ENCODE data around the gene SPINK4. TPM values are rescaled to one million over a fixed set of nuclear protein-coding genes. Genes with fewer than 3 reads are reported as not detected.

The SPINK4 gene
- total and polyA plus RNA-seq, 2 experiments from 2014 or later: not detected

DNA sequence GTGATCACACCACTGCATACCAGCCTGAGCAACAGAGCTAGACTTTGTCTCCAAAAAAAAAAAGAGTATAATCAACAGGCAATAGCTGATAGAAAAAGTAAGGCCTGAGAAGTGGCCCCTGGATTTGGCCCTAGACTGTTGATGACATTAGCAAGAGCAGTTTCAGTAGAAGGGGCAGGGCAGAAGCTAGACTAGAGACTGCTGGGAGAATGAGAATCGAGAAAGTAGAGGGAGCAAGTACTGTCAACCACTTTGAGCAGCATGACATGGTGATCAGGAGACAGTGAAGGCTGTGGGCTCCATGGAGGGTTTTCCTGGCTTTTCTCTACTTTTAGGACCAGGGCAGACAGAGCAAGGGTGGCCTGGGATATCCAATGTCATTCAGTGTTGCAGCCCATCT lies 37.9 kb upstream of the SPINK4 start:
- H3K79me2 ChIP-seq: no peaks in the 10 kb centered on the region
- no peak overlapping the region for H2AFZ ChIP-seq
- H3K4me3 ChIP-seq: no peak overlapping the region
- 94% methylated on average over 1 of the region's 1 CpG for WGBS (ENCODE audit: low lambda C conversion rate, missing lambda C conversion rate)
- H3K4me1 ChIP-seq (ENCODE audit: insufficient read depth): no peaks in the 10 kb centered on the region
- H3K4me2 ChIP-seq: no peak overlapping the region
- no peaks in the 10 kb centered on the region for H3K9me2 ChIP-seq (replicated peaks; ENCODE audit: insufficient read depth)
- no peaks in the 10 kb centered on the region for H3K9me3 ChIP-seq (ENCODE audit: low read depth)
- TF ChIP-seq EZH2phosphoT487 (IDR thresholded peaks at IDR 0.05; ENCODE audit: low read depth, severe bottlenecking, unreplicated experiment): no peak
- no peak for TF ChIP-seq EZH2 (IDR thresholded peaks at IDR 0.05; ENCODE audit: borderline replicate concordance)
- TF ChIP-seq, protein P1, sequence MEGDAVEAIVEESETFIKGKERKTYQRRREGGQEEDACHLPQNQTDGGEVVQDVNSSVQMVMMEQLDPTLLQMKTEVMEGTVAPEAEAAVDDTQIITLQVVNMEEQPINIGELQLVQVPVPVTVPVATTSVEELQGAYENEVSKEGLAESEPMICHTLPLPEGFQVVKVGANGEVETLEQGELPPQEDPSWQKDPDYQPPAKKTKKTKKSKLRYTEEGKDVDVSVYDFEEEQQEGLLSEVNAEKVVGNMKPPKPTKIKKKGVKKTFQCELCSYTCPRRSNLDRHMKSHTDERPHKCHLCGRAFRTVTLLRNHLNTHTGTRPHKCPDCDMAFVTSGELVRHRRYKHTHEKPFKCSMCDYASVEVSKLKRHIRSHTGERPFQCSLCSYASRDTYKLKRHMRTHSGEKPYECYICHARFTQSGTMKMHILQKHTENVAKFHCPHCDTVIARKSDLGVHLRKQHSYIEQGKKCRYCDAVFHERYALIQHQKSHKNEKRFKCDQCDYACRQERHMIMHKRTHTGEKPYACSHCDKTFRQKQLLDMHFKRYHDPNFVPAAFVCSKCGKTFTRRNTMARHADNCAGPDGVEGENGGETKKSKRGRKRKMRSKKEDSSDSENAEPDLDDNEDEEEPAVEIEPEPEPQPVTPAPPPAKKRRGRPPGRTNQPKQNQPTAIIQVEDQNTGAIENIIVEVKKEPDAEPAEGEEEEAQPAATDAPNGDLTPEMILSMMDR (IDR thresholded peaks at IDR 0.05; ENCODE audit: poor library complexity): no peak
- H3K36me3 ChIP-seq (replicated peaks; ENCODE audit: insufficient read depth, low read depth): no peaks in the 10 kb centered on the region
- H3K27me3 ChIP-seq: no peaks in the 10 kb centered on the region
- no peak overlapping the region for H3K27ac ChIP-seq
- DNase-seq (ENCODE audit: low spot score): no peak
- H4K20me1 ChIP-seq (ENCODE audit: insufficient read depth, poor library complexity, severe bottlenecking): no peaks in the 10 kb centered on the region

DNA sequence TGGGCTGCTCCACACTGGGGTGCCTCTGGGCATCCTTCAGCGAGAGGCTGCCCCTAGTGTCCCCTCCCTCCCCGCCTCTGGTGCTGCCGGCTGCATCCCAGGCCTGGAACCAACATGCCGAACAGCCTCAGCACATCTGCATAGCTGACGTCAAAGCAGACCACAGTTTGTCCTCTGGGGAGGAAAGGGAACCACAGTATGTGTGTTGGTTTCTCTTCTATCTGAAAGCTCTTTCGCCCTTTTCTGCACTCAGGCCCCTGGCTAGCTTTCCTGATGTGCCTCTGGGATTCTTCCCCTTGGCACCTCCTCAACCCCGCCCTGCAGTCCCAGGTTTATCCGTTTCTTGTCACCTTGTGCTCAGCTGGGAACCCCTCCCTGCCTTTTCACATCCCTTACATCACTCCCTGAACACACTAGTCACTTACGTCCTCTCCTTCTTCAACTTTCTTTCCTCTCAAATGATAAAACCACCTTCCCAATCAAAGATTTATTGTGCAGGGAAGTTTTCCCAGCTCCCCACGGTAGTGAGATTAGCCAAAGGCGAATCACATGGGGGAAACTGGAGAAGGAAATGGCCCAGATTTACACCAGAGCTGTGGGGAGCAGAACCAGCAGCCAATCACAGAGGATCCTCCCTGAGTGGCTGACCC lies 37.3 kb upstream of the SPINK4 start:
- WGBS (ENCODE audit: low lambda C conversion rate, missing lambda C conversion rate): 57% methylated on average over 11 of the region's 11 CpGs
- Histone ChIP-seq H3K79me2 (no peaks in the 10 kb centered on the region), H3K4me3 (no peak overlapping the region), H3K27ac (no peak overlapping the region), H2AFZ (no peak overlapping the region), H3K4me1 (ENCODE audit: insufficient read depth) (no peaks in the 10 kb centered on the region), H3K4me2 (no peak overlapping the region), H4K20me1 (ENCODE audit: insufficient read depth, poor library complexity, severe bottlenecking) (no peaks in the 10 kb centered on the region), H3K9me2 (replicated peaks; ENCODE audit: insufficient read depth) (no peaks in the 10 kb centered on the region), H3K27me3 (no peaks in the 10 kb centered on the region), H3K36me3 (replicated peaks; ENCODE audit: insufficient read depth, low read depth) (no peaks in the 10 kb centered on the region), H3K9me3 (ENCODE audit: low read depth) (no peaks in the 10 kb centered on the region)
- TF ChIP-seq, protein P1 (IDR thresholded peaks at IDR 0.05; ENCODE audit: poor library complexity): no peak
- TF ChIP-seq EZH2 (IDR thresholded peaks at IDR 0.05; ENCODE audit: borderline replicate concordance) (no peak), EZH2phosphoT487 (IDR thresholded peaks at IDR 0.05; ENCODE audit: low read depth, severe bottlenecking, unreplicated experiment) (no peak)
- DNase-seq (ENCODE audit: low spot score): no peak

DNA sequence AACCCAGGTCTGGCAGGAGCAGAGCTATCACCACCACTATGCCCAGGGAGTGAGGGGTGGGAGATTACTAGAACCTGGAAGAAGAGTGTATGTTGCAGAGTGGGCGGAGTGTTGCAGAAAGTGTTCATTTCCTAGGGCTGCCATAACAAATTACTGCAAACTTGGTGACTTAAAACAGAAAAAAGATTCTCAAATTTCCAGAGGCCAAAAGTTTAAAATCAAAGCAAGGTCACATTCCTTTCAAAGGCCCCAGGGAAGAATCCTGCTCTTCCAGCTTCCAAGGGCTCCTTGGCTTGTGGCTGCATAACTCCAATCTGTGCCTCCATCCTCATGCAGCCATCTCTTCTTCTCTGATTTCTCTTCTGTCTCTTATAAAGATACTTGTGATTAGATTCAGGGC lies 30.6 kb upstream of the SPINK4 start:
- no peaks in the 10 kb centered on the region for H3K9me2 ChIP-seq (replicated peaks; ENCODE audit: insufficient read depth)
- no peak overlapping the region for H2AFZ ChIP-seq
- no peak for DNase-seq (ENCODE audit: low spot score)
- no peaks in the 10 kb centered on the region for H3K36me3 ChIP-seq (replicated peaks; ENCODE audit: insufficient read depth, low read depth)
- H3K9me3 ChIP-seq (ENCODE audit: low read depth): no peaks in the 10 kb centered on the region
- no peak overlapping the region for H3K4me3 ChIP-seq
- no peaks in the 10 kb centered on the region for H3K79me2 ChIP-seq
- H3K27ac ChIP-seq: no peak overlapping the region
- no peaks in the 10 kb centered on the region for H4K20me1 ChIP-seq (ENCODE audit: insufficient read depth, poor library complexity, severe bottlenecking)
- H3K4me2 ChIP-seq: no peak overlapping the region
- H3K4me1 ChIP-seq (ENCODE audit: insufficient read depth): peaks cover 6% of the 10 kb centered on the region
- TF ChIP-seq EZH2 (IDR thresholded peaks at IDR 0.05; ENCODE audit: borderline replicate concordance): no peak
- TF ChIP-seq, protein P1 (IDR thresholded peaks at IDR 0.05; ENCODE audit: poor library complexity): no peak
- no peak for TF ChIP-seq EZH2phosphoT487 (IDR thresholded peaks at IDR 0.05; ENCODE audit: low read depth, severe bottlenecking, unreplicated experiment)
- no peaks in the 10 kb centered on the region for H3K27me3 ChIP-seq
- 80% methylated on average over 1 of the region's 1 CpG for WGBS (ENCODE audit: low lambda C conversion rate, missing lambda C conversion rate)
